ENCODE results near the gene ELAVL1. TPM values are rescaled to one million over a fixed set of nuclear protein-coding genes. Genes with fewer than 3 reads are reported as not detected.
A peak's percentile ranks its signal among the peaks of the same experiment; 100 is the strongest.

Gene ELAVL1
- total and polyA plus RNA-seq, 9 of the 15 experiments (the other 6 are each of a cell fraction or from before 2014, with no cell fraction given) = 4.3 to 172 (median 69.2) TPM

DNA sequence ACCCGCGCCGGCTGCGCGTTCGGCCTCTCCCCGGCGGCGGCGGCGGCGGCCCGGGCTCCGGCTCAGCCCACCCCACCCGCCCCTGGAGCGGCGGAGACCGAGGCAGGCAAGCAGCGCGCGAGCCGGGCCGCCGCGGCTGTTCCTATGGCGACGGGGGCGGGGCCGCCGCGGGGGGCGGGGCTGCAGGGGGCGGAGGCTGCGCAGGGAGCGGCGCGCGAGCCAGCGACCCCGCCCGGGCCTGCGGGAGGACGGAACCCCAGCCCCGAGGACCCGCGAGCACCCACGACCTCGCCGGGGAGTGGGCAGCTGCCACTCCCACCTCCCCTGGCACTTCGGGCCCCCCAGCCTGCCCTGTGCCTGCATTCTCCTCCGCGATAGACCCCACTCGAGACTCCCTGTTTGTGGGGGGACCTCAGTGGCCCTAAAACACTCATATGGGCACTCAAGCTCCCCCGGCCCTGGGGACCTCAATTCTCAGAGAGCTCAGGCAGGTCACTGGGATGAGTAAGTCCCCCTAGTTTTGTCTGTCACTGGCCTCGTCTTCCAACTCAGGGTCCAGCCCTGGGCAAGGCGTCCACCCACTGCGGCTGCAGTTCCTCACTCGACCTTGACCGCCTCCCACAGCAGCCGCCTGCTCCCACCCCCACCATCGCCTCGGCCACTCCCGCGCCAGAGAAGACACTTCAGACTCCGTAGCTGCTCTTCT lies 79.3 kb downstream of the ELAVL1 start, which contains the start of gene CTXN1 (continued):
- no peak for TF ChIP-seq ZNF282 (CRISPR knock-in tag; IDR thresholded peaks at IDR 0.05)
- TF ChIP-seq, protein P1, sequence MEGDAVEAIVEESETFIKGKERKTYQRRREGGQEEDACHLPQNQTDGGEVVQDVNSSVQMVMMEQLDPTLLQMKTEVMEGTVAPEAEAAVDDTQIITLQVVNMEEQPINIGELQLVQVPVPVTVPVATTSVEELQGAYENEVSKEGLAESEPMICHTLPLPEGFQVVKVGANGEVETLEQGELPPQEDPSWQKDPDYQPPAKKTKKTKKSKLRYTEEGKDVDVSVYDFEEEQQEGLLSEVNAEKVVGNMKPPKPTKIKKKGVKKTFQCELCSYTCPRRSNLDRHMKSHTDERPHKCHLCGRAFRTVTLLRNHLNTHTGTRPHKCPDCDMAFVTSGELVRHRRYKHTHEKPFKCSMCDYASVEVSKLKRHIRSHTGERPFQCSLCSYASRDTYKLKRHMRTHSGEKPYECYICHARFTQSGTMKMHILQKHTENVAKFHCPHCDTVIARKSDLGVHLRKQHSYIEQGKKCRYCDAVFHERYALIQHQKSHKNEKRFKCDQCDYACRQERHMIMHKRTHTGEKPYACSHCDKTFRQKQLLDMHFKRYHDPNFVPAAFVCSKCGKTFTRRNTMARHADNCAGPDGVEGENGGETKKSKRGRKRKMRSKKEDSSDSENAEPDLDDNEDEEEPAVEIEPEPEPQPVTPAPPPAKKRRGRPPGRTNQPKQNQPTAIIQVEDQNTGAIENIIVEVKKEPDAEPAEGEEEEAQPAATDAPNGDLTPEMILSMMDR (IDR thresholded peaks at IDR 0.05 in 2 of 3, conservative IDR thresholded peaks at IDR 0.05 in 1 of 3; ENCODE audit: insufficient read depth in 2 of 3, low read depth in 1 of 3, low read length in 3 of 3) = peak in 2 of 3 experiments; percentile 16; a peak in 1 of 6 replicates
- TF ChIP-seq TARDBP (IDR thresholded peaks at IDR 0.05) = peak; percentile 39; the same call in 1 of the 2 replicates
- TF ChIP-seq CREB1 (IDR thresholded peaks at IDR 0.05) = no peak
- TF ChIP-seq CREB1 (CRISPR knock-in tag; IDR thresholded peaks at IDR 0.05) = peak; percentile 22; the same call in 1 of the 2 replicates
- no peak for TF ChIP-seq TFAM (CRISPR knock-in tag; conservative IDR thresholded peaks at IDR 0.05)
- no peak for TF ChIP-seq SRF (CRISPR knock-in tag; IDR thresholded peaks at IDR 0.05)
- no peak for TF ChIP-seq KLF13 (tag; IDR thresholded peaks at IDR 0.05; ENCODE audit: borderline replicate concordance, low read depth)
- peak; percentile 61; the same call in 1 of the 2 replicates for TF ChIP-seq SP1 (CRISPR knock-in tag; IDR thresholded peaks at IDR 0.05)
- TF ChIP-seq, protein P2, sequence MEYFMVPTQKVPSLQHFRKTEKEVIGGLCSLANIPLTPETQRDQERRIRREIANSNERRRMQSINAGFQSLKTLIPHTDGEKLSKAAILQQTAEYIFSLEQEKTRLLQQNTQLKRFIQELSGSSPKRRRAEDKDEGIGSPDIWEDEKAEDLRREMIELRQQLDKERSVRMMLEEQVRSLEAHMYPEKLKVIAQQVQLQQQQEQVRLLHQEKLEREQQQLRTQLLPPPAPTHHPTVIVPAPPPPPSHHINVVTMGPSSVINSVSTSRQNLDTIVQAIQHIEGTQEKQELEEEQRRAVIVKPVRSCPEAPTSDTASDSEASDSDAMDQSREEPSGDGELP (CRISPR knock-in tag; IDR thresholded peaks at IDR 0.05; ENCODE audit: borderline replicate concordance) = 0 out of 2 replicates have a peak, but pooled peaks have one; percentile 5
- TF ChIP-seq POLR2AphosphoS5 (IDR thresholded peaks at IDR 0.05; ENCODE audit: control insufficient read depth, insufficient read depth, low read depth, low read length) = peak; percentile 65; the same call in 1 of the 2 replicates
- 0 out of 2 replicates have a peak, but pooled peaks have one; percentile 36 for TF ChIP-seq ELF4 (CRISPR knock-in tag; IDR thresholded peaks at IDR 0.05)
- peak in 1 of 2 experiments; percentile 61; a peak in 1 of 4 replicates for TF ChIP-seq HDAC1 (IDR thresholded peaks at IDR 0.05)
- TF ChIP-seq, protein P3, sequence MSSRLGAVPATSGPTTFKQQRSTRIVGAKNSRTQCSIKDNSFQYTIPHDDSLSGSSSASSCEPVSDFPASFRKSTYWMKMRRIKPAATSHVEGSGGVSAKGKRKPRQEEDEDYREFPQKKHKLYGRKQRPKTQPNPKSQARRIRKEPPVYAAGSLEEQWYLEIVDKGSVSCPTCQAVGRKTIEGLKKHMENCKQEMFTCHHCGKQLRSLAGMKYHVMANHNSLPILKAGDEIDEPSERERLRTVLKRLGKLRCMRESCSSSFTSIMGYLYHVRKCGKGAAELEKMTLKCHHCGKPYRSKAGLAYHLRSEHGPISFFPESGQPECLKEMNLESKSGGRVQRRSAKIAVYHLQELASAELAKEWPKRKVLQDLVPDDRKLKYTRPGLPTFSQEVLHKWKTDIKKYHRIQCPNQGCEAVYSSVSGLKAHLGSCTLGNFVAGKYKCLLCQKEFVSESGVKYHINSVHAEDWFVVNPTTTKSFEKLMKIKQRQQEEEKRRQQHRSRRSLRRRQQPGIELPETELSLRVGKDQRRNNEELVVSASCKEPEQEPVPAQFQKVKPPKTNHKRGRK (tag; IDR thresholded peaks at IDR 0.05) = no peak
- TF ChIP-seq ILF3 (IDR thresholded peaks at IDR 0.05; ENCODE audit: borderline replicate concordance) = peak; percentile 79; the same call in 1 of the 2 replicates
- TF ChIP-seq MCM5 (IDR thresholded peaks at IDR 0.05; ENCODE audit: low read depth) = no peak
- peak in 1 of 2 experiments; percentile 77; a peak in 2 of 4 replicates for TF ChIP-seq MAZ (CRISPR knock-in tag; conservative IDR thresholded peaks at IDR 0.05 in 1 of 2, IDR thresholded peaks at IDR 0.05 in 1 of 2)
- peak; percentile 82 for TF ChIP-seq POLR2A (conservative IDR thresholded peaks at IDR 0.05)
- TF ChIP-seq ZNF830 (CRISPR knock-in tag; IDR thresholded peaks at IDR 0.05) = 0 out of 2 replicates have a peak, but pooled peaks have one; percentile 73
- TF ChIP-seq, protein P4, sequence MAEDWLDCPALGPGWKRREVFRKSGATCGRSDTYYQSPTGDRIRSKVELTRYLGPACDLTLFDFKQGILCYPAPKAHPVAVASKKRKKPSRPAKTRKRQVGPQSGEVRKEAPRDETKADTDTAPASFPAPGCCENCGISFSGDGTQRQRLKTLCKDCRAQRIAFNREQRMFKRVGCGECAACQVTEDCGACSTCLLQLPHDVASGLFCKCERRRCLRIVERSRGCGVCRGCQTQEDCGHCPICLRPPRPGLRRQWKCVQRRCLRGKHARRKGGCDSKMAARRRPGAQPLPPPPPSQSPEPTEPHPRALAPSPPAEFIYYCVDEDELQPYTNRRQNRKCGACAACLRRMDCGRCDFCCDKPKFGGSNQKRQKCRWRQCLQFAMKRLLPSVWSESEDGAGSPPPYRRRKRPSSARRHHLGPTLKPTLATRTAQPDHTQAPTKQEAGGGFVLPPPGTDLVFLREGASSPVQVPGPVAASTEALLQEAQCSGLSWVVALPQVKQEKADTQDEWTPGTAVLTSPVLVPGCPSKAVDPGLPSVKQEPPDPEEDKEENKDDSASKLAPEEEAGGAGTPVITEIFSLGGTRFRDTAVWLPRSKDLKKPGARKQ (CRISPR knock-in tag; IDR thresholded peaks at IDR 0.05) = no peak
- no peak for TF ChIP-seq CHCHD3 (CRISPR knock-in tag; IDR thresholded peaks at IDR 0.05)
